ENCODE results near the gene INO80E.
"Not testable (repeated sequence)": the region's sequence is repeated elsewhere in the genome, so short reads cannot be mapped to it uniquely, and the experiment has no call there.

Gene INO80E

GRCh38 chr16:30017277-30017656 lies 21.2 kb downstream of the INO80E start:
- Histone ChIP-seq H4K20me1 (no peaks in the 10 kb centered on the region), H3K27ac (no peak overlapping the region), H3K4me3 (no peak overlapping the region), H3K36me3 (no peaks in the 10 kb centered on the region), H3K9ac (no peak overlapping the region), H3K27me3 (no peaks in the 10 kb centered on the region), H3K4me2 (no peak overlapping the region), H3K4me1 (peaks cover 22% of the 10 kb centered on the region), H3K9me3 (no peaks in the 10 kb centered on the region)
- no peak for TF ChIP-seq Cebpa-rat (IDR thresholded peaks at IDR 0.05)

GRCh38 chr16:30017937-30018336 lies 21.9 kb downstream of the INO80E start:
- H3K4me3 ChIP-seq, H3K27me3 ChIP-seq, H3K9ac ChIP-seq, H3K27ac ChIP-seq, H3K9me3 ChIP-seq, H3K4me2 ChIP-seq, H3K36me3 ChIP-seq, H4K20me1 ChIP-seq: not testable (repeated sequence)
- H3K4me1 ChIP-seq = peaks cover 15% of the 10 kb centered on the region

- H4K20me1 ChIP-seq = no peaks in the 10 kb centered on the region
- H3K9me3 ChIP-seq = no peaks in the 10 kb centered on the region
- peaks cover 11% of the 10 kb centered on the region for H3K4me1 ChIP-seq
- H3K27ac ChIP-seq = no peak overlapping the region
- no peak overlapping the region for H3K4me3 ChIP-seq
- no peak for TF ChIP-seq Cebpa-rat (IDR thresholded peaks at IDR 0.05)
- no peaks in the 10 kb centered on the region for H3K36me3 ChIP-seq
- no peak overlapping the region for H3K4me2 ChIP-seq
- H3K9ac ChIP-seq = no peak overlapping the region
- H3K27me3 ChIP-seq = no peaks in the 10 kb centered on the region
Measured at GRCh38 chr16:30018731-30019158, 22.7 kb downstream of the INO80E start.

- H3K36me3 ChIP-seq = no peaks in the 10 kb centered on the region
- H4K20me1 ChIP-seq = peaks cover 3% of the 10 kb centered on the region; the same call in 1 of the 2 replicates
- H3K4me2 ChIP-seq = no peak within 1 kb of the TSS
- TF ChIP-seq Cebpa-rat (IDR thresholded peaks at IDR 0.05) = no peak
- no peaks in the 10 kb centered on the region for H3K9me3 ChIP-seq
- H3K4me3 ChIP-seq = no peak within 1 kb of the TSS
- peaks cover 11% of the 10 kb centered on the region for H3K4me1 ChIP-seq
- no peak within 1 kb of the TSS for H3K27ac ChIP-seq
- H3K27me3 ChIP-seq = peaks cover 25% of the 10 kb centered on the region; the same call in 1 of the 2 replicates
- H3K9ac ChIP-seq = no peak within 1 kb of the TSS
Measured at GRCh38 chr16:30022887-30023286, 26.8 kb downstream of the INO80E start, which contains the start of gene C16orf92. TSS of gene C16orf92 (plus strand) at chr16:30023198. CDS start at chr16:30023341, 143 bp downstream.

DNA sequence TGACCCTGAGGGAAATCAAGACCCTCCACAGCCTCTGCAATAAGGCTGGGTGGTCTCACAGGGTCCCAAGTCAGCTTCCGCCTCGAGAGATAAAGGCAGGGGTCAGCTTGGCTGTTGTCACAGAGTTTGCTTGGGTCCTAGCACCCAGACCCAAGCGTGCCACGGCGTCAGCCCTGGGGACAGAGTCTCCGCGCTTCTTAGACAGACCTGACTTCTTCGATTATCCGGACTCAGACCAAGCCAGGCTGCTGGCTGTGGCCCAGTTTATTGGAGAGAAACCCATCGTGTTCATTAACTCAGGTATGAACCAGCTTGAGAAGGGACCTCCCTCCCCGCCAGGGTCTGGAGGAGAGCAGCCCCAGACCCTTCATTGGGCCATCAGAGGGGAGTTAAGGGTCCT lies 27.5 kb downstream of the INO80E start:
- peaks cover 32% of the 10 kb centered on the region; the same call in 1 of the 2 replicates for H3K27me3 ChIP-seq
- no peak overlapping the region for H3K27ac ChIP-seq

DNA sequence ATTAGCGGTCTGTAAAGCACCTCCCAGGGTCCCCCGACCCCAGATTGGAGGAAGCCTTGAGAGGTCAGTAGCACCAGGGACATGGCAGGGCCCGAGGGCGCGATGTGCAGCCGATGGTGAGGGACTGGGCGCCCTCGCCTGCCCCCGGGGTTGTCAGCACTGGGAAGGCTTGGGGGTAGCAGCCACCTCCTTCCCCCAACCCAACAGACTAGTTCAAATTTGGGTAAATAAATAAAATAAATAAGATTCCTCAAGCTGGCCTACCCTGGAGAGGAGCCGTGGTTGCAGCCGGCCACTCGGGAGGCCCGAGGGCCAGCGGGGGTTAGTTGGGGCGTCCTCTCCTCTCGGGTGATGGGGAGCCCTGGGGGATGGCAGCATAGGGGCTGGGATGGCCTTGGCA lies 28.4 kb downstream of the INO80E start:
- Histone ChIP-seq H3K27ac (no peak overlapping the region), H3K4me2 (no peak overlapping the region), H3K4me1 (peaks cover 11% of the 10 kb centered on the region), H4K20me1 (peaks cover 19% of the 10 kb centered on the region; the same call in 1 of the 2 replicates), H3K9me3 (no peaks in the 10 kb centered on the region), H3K27me3 (peaks cover 40% of the 10 kb centered on the region), H3K4me3 (no peak overlapping the region), H3K36me3 (no peaks in the 10 kb centered on the region), H3K9ac (no peak overlapping the region)
- no peak for TF ChIP-seq Cebpa-rat (IDR thresholded peaks at IDR 0.05)

More for the DNA sequence above, 27.5 kb downstream of the INO80E start:
- H3K4me3 ChIP-seq = no peak overlapping the region
- H3K4me2 ChIP-seq = no peak overlapping the region
- peaks cover 10% of the 10 kb centered on the region; the same call in 1 of the 2 replicates for H4K20me1 ChIP-seq
- no peak overlapping the region for H3K9ac ChIP-seq
- TF ChIP-seq Cebpa-rat (IDR thresholded peaks at IDR 0.05) = no peak
- peaks cover 11% of the 10 kb centered on the region for H3K4me1 ChIP-seq
- H3K36me3 ChIP-seq = no peaks in the 10 kb centered on the region
- H3K9me3 ChIP-seq = no peaks in the 10 kb centered on the region

DNA sequence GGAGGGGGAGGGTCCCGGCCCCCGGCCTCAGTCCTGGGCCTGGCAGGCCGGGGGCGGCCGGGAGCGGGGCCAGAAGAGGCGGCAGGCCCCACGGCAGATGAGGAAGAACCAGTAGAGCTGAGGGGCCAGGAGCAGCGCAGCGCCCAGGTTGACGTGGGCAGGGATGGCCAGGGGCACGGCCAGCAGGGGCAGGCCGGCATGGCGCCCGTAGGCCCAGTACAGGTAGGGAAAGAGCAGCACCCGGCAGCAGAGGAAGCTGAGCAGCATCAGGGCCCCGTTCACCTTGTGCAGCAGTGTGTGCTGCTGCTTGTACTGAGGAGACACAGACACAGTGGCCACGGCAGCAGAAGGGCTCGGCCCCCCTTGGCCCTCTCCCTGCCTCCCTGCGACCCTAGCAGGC lies 29.1 kb downstream of the INO80E start:
- Histone ChIP-seq H3K27ac (no peak overlapping the region), H3K4me2 (no peak overlapping the region), H3K27me3 (peaks cover 47% of the 10 kb centered on the region), H3K36me3 (no peaks in the 10 kb centered on the region), H3K4me1 (peaks cover 11% of the 10 kb centered on the region), H4K20me1 (peaks cover 22% of the 10 kb centered on the region; the same call in 1 of the 2 replicates), H3K4me3 (no peak overlapping the region), H3K9me3 (no peaks in the 10 kb centered on the region), H3K9ac (no peak overlapping the region)
- TF ChIP-seq Cebpa-rat (IDR thresholded peaks at IDR 0.05) = no peak

- no peak overlapping the region for H3K27ac ChIP-seq
- no peak overlapping the region for H3K4me2 ChIP-seq
- TF ChIP-seq Cebpa-rat (IDR thresholded peaks at IDR 0.05) = no peak
- H4K20me1 ChIP-seq = peaks cover 22% of the 10 kb centered on the region; the same call in 1 of the 2 replicates
- no peaks in the 10 kb centered on the region for H3K9me3 ChIP-seq
- peaks cover 11% of the 10 kb centered on the region for H3K4me1 ChIP-seq
- no peaks in the 10 kb centered on the region for H3K36me3 ChIP-seq
- H3K4me3 ChIP-seq = no peak overlapping the region
- H3K9ac ChIP-seq = no peak overlapping the region
- peaks cover 51% of the 10 kb centered on the region for H3K27me3 ChIP-seq
Measured at GRCh38 chr16:30025574-30025973, 29.5 kb downstream of the INO80E start.

- Histone ChIP-seq H3K9me3 (no peaks in the 10 kb centered on the region), H3K4me2 (no peak overlapping the region), H4K20me1 (peaks cover 22% of the 10 kb centered on the region; the same call in 1 of the 2 replicates), H3K9ac (no peak overlapping the region), H3K36me3 (no peaks in the 10 kb centered on the region), H3K27me3 (peaks cover 60% of the 10 kb centered on the region), H3K27ac (no peak overlapping the region), H3K4me3 (no peak overlapping the region), H3K4me1 (peaks cover 7% of the 10 kb centered on the region)
- no peak for TF ChIP-seq Cebpa-rat (IDR thresholded peaks at IDR 0.05)
Measured at GRCh38 chr16:30026449-30026848, 30.4 kb downstream of the INO80E start.

- Histone ChIP-seq H3K27me3 (peaks cover 67% of the 10 kb centered on the region), H3K9ac (no peak overlapping the region), H3K4me3 (no peak overlapping the region), H3K4me1 (peaks cover 17% of the 10 kb centered on the region), H3K4me2 (no peak overlapping the region), H3K27ac (no peak overlapping the region), H3K9me3 (no peaks in the 10 kb centered on the region), H3K36me3 (no peaks in the 10 kb centered on the region), H4K20me1 (peaks cover 22% of the 10 kb centered on the region; the same call in 1 of the 2 replicates)
- TF ChIP-seq Cebpa-rat (IDR thresholded peaks at IDR 0.05) = no peak
Measured at GRCh38 chr16:30027588-30028437, 31.8 kb downstream of the INO80E start.

Data from BLaER1 (cell line).